Fibroblast of the aortic adventitia (primary cell): ENCODE measurements around the gene GCDH. TPM values are rescaled to one million over a fixed set of nuclear protein-coding genes. Genes with fewer than 3 reads are reported as not detected.
"Not testable (repeated sequence)": the region's sequence is repeated elsewhere in the genome, so short reads cannot be mapped to it uniquely, and the experiment has no call there.

Source experiments
- DNase-seq: peaks from one replicate; pipeline ENCODE4 v3.0.0-alpha.2; 2010; ENCODE audit warnings: low read depth
- H3K4me3 ChIP-seq: 2 replicates; pipeline ENCODE4 v1.5.1; 2011; ENCODE audit warnings: low read depth, mild to moderate bottlenecking, control low read depth, low read length, moderate library complexity
- total RNA-seq: library from RNA; depleted of rRNA; stranded (reverse); fragments of >200 nt; gene quantifications from 2 replicates; pipeline ENCODE4 v1.2.3, GENCODE V29; 2012; ENCODE audit warnings: low replicate concordance
- TF ChIP-seq, protein P1 (sequence below): IDR thresholded peaks from 2 replicates; pipeline ENCODE4 v1.5.1; 2011; ENCODE audit warnings: mild to moderate bottlenecking, low read length, control low read depth, inconsistent platforms; ENCODE audit not compliant: insufficient read depth

Gene GCDH
- total RNA-seq, 1 donor, result 24.4 TPM

DNA sequence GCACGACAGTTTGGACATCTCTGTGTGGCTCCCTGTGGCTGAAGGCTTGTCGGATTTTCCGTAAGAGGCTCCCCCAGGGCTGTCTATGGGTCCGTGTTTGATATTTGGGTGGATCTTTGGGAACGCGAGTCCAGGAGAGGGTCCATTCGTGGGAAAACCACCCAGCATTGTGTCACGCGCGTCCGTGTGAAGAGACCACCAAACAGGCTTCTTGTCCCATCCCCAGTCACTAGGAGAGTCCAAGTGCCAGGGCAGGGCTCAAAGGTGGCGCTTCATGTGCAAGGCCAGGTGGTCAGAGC is 6.4 kb upstream of the GCDH start:
- TF ChIP-seq, protein P1, sequence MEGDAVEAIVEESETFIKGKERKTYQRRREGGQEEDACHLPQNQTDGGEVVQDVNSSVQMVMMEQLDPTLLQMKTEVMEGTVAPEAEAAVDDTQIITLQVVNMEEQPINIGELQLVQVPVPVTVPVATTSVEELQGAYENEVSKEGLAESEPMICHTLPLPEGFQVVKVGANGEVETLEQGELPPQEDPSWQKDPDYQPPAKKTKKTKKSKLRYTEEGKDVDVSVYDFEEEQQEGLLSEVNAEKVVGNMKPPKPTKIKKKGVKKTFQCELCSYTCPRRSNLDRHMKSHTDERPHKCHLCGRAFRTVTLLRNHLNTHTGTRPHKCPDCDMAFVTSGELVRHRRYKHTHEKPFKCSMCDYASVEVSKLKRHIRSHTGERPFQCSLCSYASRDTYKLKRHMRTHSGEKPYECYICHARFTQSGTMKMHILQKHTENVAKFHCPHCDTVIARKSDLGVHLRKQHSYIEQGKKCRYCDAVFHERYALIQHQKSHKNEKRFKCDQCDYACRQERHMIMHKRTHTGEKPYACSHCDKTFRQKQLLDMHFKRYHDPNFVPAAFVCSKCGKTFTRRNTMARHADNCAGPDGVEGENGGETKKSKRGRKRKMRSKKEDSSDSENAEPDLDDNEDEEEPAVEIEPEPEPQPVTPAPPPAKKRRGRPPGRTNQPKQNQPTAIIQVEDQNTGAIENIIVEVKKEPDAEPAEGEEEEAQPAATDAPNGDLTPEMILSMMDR, result no peak
- DNase-seq, result no peak
- H3K4me3 ChIP-seq, result no peak overlapping the region

DNA sequence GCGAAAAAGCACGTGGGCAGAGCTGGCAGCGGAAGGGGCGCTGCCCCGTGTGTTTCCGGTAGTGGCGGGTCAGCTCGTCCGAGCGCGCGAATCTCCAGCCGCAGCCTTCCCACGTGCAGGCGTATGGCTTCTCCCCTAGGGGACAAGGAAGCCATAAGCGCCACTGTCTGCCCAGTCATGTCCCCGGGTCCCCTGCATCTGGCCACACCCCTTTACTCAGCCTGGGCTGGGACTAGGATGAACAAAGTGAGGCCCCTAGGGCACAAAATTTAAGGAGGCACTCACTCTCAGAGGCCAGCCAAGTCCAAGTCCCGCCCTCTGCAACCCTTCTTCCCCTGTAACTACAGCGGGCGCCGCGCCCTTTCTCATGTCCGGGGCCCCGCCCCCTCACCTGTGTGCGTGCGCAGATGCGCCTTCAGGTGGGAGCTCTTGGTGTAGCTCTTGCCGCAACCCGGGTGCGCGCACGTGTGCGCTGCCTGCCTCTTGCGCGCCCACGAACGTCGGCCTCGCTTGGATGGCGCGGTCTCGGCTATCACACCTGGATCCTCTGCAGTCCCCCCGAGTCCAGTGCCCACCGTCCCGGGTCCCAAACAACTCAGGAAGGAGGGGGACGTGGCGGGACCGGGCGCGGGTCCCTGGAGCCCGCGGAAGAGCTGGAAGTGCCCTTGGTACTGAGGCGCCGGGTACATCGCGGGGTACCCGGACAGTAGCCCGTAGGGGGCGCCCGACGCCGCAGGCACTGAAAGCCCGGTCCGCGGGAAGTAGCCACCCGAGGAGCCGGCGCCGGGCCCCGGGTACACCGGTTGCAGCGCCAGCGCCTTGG is 5.8 kb upstream of the GCDH start:
- H3K4me3 ChIP-seq, result peak overlapping the region; percentile 17
- TF ChIP-seq, protein P1, result peak; percentile 43
- DNase-seq, result peak; percentile 22

DNA sequence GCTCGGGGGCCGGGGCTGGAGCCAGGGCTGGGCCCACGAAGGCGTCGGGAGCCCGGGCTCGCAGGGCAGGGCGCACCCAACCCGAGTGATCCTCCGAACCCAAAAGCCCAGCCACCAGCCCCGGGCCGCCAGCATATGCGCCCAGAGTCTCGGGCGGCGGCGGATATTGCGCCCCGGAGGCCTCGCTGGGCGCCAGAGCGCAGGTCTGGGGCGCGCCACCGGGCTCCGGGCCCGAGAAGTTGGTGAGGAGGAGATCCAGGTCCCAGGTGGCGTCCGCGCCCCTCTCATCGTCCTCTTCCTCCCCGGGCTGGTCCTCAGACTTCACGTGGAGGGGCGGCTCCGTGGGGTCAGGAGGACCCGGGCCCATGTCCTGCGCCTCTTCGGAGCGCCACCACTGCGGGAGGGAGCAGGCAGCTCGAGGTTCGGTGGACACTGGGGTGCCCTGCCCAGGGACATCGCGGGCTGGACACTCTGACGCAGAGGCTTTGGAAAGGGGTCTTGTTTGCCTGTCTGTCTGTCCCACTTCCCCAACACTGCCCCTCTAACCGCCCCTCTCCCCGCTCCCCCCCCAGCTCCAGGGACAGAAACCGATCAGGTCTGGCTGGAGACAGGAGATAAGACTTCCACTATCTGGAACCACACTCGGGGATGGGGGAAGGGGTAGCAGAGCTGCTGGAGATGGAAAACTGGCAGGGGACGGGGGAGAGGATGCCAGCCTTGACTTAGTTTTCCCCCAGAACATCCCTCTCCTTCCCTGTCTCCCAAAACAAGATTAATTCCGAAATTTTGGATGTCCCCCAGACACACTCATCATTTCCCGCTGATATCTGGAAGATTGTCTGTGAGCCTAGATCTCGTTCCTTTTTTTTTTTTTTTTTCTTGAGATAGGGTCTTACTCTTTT is 5.0 kb upstream of the GCDH start:
- TF ChIP-seq, protein P1, result no peak
- DNase-seq, result no peak
- H3K4me3 ChIP-seq, result no peak overlapping the region

DNA sequence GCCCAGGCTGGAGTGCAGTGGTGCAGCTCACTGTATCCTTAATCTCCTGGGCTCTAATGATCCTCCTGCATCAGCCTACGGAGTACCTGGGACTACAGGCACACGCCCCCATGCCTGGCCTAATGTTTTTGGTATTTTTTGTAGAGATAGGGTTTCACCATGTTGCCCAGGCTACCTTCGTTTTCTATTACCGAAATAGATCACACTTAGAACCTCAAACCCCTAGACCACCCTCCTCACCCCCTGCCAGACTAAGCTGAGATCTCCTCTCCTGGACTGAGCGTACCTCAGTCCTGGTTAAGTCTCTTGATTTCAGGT is 4.3 kb upstream of the GCDH start:
- no peak for DNase-seq
- TF ChIP-seq, protein P1, result no peak
- no peak overlapping the region for H3K4me3 ChIP-seq

DNA sequence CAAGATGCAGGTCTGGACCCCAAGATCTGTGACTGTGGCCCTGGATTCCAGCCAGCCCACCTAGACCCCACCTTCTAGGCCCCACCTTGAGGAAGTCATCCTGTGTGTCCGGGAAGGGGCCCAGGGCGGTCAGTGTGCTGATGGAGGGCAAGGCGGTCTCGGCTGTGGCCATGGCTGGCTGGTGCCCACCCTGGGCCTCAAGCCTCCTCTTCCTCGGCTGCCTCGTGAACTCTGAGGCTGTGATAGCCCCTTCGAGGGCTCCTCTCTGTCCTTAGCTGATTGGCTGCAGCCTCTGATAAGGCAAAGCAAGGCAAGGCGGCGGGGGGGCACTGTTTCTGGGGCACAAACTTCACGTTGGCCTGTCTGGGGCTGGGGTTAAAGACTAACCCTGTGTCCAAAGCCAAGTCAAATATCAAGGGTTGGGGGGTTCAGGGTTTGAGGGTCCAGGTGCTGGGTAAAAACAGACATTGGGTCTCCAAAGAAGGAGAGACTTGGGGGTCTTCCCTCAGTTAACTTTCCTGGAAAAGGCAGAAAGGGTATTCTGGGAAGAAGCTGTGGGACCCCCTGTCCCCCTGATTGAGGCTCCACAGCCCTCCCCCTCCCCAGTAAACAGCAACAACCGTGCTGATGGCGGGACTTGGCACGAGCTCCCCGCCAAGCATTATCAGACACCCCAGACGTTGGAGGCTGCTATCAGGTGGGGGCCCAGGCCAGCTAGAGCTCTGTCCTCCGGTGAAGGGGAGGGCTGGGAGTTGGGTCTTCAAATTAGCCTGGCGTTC is 3.8 kb upstream of the GCDH start, which contains the start of gene KLF1:
Gene KLF1, minus strand, starts transcription at position 233 of the 779 bp plus-strand sequence. Its CDS starts 61 bp downstream, at position 172.
- no peak within 1 kb of the TSS for H3K4me3 ChIP-seq
- TF ChIP-seq, protein P1, result no peak
- no peak for DNase-seq

DNA sequence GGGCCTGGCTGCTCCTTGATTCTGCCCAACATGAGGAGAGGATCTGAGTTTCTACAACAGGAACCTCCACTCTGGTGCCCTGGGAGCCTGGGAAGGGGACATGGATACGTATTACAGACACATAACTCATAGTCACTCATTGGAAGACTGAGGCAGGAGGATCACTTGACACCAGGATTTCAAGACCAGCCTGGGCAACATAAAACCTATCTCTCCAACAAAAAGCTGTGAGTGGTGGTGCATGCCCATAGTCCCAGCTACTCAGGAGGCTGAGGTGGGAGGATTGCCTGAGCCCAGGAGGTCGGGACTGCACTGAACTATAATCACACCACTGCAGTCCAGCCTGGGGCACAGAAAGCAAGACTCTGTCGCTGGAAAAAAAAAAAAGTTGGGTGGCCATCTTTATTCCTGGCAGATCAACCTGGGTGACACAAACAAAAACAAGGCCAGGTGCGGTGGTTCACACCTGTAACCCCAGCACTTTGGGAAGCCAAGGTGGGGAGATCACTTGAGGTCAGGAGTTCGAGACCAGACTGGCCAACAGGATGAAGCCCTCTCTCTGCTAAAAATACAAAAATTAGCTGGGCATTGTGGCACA is 2.9 kb upstream of the GCDH start:
- no peak overlapping the region for H3K4me3 ChIP-seq
- TF ChIP-seq, protein P1, result no peak
- no peak for DNase-seq

DNA sequence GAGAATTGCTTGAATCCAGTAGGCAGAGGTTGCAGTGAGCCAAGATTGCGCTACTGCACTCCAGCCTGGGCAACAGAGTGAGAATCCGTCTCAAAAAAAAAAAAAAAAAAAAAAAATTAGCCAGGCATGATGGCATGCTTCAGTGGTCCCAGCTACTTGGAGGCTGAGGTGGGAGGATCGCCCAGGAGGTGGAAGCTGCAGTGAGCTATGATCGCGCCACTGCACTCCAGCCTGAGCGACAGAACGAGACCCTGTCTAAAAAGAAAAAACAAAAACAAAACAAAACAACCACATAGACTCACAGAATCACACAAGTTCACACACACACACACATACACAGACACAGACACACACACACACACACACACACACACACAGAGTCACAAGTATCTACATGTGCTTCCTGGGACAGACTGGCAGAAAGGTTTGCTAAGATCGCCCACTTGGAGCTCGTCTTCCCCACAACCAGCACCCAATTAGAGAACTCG is 617 bp upstream of the GCDH start:
- not testable (repeated sequence) for DNase-seq
- peak overlapping the region; percentile 35 for H3K4me3 ChIP-seq
